Heart right ventricle (tissue), 16 donors: ENCODE measurements around the gene METTL22. TPM values are rescaled to one million over a fixed set of nuclear protein-coding genes. Genes with fewer than 3 reads are reported as not detected.

Experiments
- ATAC-seq, 8 donors: fragments of 200-7000 bp; cut with Tn5 transposase; one replicate each; pipeline ENCODE4 v1.9.1; 2020; ENCODE audit warnings: mild to moderate bottlenecking in 8 of 8, moderate library complexity in 8 of 8, moderate number of reproducible peaks in 1 of 8
- DNase-seq, 2 donors: peaks; one replicate each; pipeline ENCODE4 v3.0.0-alpha.2; 2020
- H3K27ac ChIP-seq, 10 donors: fragments of 200-600 bp; sonication (generic) in 2 of 10; one replicate each; pipeline versions ENCODE4 v1.5.0 to v1.8.0; 2020 to 2022; ENCODE audit warnings: mild to moderate bottlenecking in 3 of 10
- H3K27me3 ChIP-seq, 7 donors: fragments of 200-600 bp; one replicate each; pipeline ENCODE4 v1.8.0; 2021 to 2022; ENCODE audit warnings: mild to moderate bottlenecking in 2 of 7
- H3K36me3 ChIP-seq, 9 donors: fragments of 200-600 bp; sonication (generic) in 1 of 9; one replicate each; pipeline versions ENCODE4 v1.5.0 to v1.8.0; 2020 to 2022; ENCODE audit warnings: mild to moderate bottlenecking in 2 of 9
- H3K4me1 ChIP-seq, 9 donors: fragments of 200-600 bp; sonication (generic) in 1 of 9; one replicate each; pipeline versions ENCODE4 v1.5.0 to v1.8.0; 2020 to 2022; ENCODE audit warnings: mild to moderate bottlenecking in 4 of 9
- H3K4me3 ChIP-seq, 10 donors: fragments of 200-600 bp; sonication (generic) in 2 of 10; one replicate each; pipeline versions ENCODE4 v1.5.0 to v1.8.0; 2020 to 2022; ENCODE audit warnings: mild to moderate bottlenecking in 7 of 10, moderate library complexity in 2 of 10
- H3K9me3 ChIP-seq, 11 donors: fragments of 200-600 bp in 10 of 11; sonication (generic) in 2 of 11; one replicate each; pipeline versions ENCODE4 v1.5.0 to v1.8.0; 2013 to 2022; ENCODE audit warnings: mild to moderate bottlenecking in 2 of 11, control low read depth in 1 of 11, moderate library complexity in 1 of 11
- WGBS, 2 donors: extraction: QIAGEN DNeasy Blood & Tissue Kit; methylation state at CpG; one replicate each; pipeline ENCODE4 v1.1.7; 2013; ENCODE audit warnings: inconsistent platforms in 1 of 2; 5-methylcytosine and 5-hydroxymethylcytosine counted together
- intact Hi-C, 10 donors: fragments of 100-400 bp; cut with DNase I; formaldehyde crosslinking; loops; one replicate each; pipeline versions ENCODE4 v1.11.1 to v1.14.2; 2022
- polyA plus RNA-seq, 2 donors: library from polyadenylated mRNA; stranded (reverse); fragments of 200-250 nt; gene quantifications; one replicate each; pipeline ENCODE4 v1.2.3, GENCODE V29; 2013
- total RNA-seq, 10 donors: library from RNA; stranded (reverse); fragmentation: NEBNext Ultra II Directional in 3 of 10; extraction: Animal tissue kit (Norgen Biotek cat#: 25700) in 3 of 10; gene quantifications; one replicate each; pipeline versions ENCODE4 v1.2.1 to v1.2.4, GENCODE V29; 2021 to 2023
- TF ChIP-seq, protein P1 (sequence below), 9 donors: fragments of 200-600 bp; sonication (generic) in 2 of 9; IDR thresholded peaks; one replicate each; pipeline versions ENCODE4 v1.5.0 to v1.8.0; 2021 to 2022; ENCODE audit warnings: antibody characterized with exemption in 9 of 9, mild to moderate bottlenecking in 5 of 9, moderate library complexity in 1 of 9
- donor health status: Arrhythmogenic right ventricular cardiomyopathy.
- donor health status: ischemic (EF 13 %, LVEDD 7.1; RV severe dilation, severe dysfunction).
- donor health status: healthy with polysubstance abuse.
- donor health status: DM: no; HTN: yes; CAD: no.
- donor health status: DM: no; HTN: no; CAD: no.
- donor health status: ischemic (EF 25% LVEDD 6.9; RV normal size, moderate dysfunction).
- donor health status: ischemic (EF 25% LVEDD 5.7; RV mildly dilated, moderate dysfunction).
- donor health status: healthy.
- donor health status: DM: yes; HTN: yes; CAD: no.
- donor health status: Ischemic cardiomyopathy.
- donor health status: ischemic (EF 35%, LVEDD 5.7; RV mildly dilated, moderate dysfunction).
- donor health status: nonischemic (EF 11% LVEDD 7.7; RV severe dilation, severe dysfunction).
- donor health status: DM: yes; HTN: yes; CAD: no.
- donor health status: PGD.
- donor health status: ischemic (EF 29% LVEDD 5.4; RV normal size, mild dysfunction).
- donor health status: nonischemic (EF 23%, LVEDD 6.1; RV moderate dilation, normal function).

Gene METTL22
- total and polyA plus RNA-seq, 12 donors = 23.5 to 64.5 (median 34.2) TPM

DNA sequence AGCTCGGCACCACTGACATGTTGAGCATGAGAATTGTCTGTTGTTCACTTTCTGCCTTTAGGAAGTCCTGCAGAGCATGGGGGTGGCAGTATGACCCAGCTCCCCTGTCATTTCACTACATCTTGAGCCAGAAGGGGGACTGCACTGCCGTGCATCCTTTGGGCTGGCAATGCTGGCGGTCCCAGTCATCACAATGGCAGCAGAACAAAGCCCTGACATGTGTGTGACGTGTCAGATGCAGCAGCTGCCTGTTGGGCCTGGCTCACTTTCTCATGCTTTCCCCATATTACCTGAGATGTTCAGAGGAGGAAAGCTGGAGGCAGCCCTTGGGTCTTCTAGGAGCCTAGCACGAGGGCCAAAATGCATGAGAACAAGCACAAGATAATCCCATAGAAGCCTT is 46.6 kb downstream of the METTL22 start:
- no peaks in the 10 kb centered on the region for H3K9me3 ChIP-seq
- no peak overlapping the region for H3K4me3 ChIP-seq
- DNase-seq = no peak
- no peak for ATAC-seq
- intact Hi-C loops = loop anchor here in 1 of 10 donors (10.0 kb wide), 1 partner anchor 337 kb away; no protein-coding TSS in a partner anchor
- no peaks in the 10 kb centered on the region for H3K27me3 ChIP-seq
- WGBS, 2 donors = 87 to 89% methylated on average over 5 of the region's 5 CpGs
- TF ChIP-seq, protein P1, sequence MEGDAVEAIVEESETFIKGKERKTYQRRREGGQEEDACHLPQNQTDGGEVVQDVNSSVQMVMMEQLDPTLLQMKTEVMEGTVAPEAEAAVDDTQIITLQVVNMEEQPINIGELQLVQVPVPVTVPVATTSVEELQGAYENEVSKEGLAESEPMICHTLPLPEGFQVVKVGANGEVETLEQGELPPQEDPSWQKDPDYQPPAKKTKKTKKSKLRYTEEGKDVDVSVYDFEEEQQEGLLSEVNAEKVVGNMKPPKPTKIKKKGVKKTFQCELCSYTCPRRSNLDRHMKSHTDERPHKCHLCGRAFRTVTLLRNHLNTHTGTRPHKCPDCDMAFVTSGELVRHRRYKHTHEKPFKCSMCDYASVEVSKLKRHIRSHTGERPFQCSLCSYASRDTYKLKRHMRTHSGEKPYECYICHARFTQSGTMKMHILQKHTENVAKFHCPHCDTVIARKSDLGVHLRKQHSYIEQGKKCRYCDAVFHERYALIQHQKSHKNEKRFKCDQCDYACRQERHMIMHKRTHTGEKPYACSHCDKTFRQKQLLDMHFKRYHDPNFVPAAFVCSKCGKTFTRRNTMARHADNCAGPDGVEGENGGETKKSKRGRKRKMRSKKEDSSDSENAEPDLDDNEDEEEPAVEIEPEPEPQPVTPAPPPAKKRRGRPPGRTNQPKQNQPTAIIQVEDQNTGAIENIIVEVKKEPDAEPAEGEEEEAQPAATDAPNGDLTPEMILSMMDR (IDR thresholded peaks at IDR 0.05) = no peak
- peaks cover 0 to 38% (median 0%) of the 10 kb centered on the region in 9 donors for H3K36me3 ChIP-seq
- H3K4me1 ChIP-seq = no peaks in the 10 kb centered on the region
- H3K27ac ChIP-seq = no peak overlapping the region

DNA sequence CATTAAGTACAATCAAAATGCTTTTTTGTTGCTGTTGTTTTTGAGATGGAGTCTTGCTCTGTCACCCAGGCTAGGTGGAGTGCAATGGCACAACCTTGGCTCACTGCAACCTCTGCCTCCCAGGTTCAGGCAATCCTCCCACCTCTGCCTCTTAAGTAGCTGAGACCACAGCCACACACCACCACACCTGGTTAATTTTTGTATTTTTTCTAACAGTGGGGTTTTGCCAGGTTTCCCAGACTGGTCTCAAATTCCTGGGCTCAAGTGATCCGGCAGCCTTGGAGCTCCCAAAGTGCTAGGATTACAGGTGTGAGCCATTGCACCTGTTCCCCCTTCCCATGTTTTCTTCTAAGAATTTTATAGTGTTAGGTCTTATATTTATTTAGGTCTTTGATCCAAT is 48.0 kb downstream of the METTL22 start:
- H3K27me3 ChIP-seq = no peaks in the 10 kb centered on the region
- H3K36me3 ChIP-seq = peaks cover 0 to 28% (median 0%) of the 10 kb centered on the region in 9 donors
- peaks cover 0 to 6% (median 0%) of the 10 kb centered on the region in 9 donors for H3K4me1 ChIP-seq
- no peaks in the 10 kb centered on the region for H3K9me3 ChIP-seq
- TF ChIP-seq, protein P1 (IDR thresholded peaks at IDR 0.05) = no peak
- ATAC-seq (no peak), DNase-seq (no peak)
- H3K4me3 ChIP-seq = no peak overlapping the region
- no peak overlapping the region for H3K27ac ChIP-seq
- intact Hi-C loops = loop anchor here in 1 of 10 donors (10.0 kb wide), 1 partner anchor 335 kb away; no protein-coding TSS in a partner anchor
- WGBS, 2 donors = 92 to 96% methylated on average over 1 of the region's 1 CpG

DNA sequence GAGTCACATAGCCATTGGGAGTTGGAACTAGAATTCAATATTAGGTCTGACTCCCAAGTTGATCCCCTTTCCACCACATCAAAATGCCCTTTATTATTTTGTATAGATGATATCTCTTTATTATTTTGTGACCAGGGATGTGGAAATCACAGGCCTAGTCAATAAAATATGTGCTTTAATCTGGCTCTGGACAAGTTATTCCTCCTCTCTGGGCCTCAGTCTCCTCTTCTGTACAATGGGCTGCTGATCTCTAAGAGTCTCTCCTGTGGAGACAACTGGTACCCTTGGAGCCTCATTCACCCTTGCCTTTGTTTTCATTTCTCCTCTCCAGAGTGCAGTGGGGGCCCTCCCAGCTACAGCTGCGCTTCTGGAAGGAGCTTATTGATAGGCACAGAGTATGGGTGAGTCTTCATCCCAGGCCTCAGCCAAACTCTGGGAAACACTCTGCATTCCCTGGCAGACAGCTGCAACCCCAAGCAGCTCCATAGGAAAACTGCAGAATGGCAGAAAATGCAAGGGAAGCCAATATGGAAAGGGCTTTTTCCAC is 48.6 kb downstream of the METTL22 start:
- WGBS, 2 donors = 83 to 90% methylated on average over 1 of the region's 1 CpG
- ATAC-seq (no peak), DNase-seq (no peak)
- Histone ChIP-seq H3K36me3 (peaks cover 0 to 21% (median 0%) of the 10 kb centered on the region in 9 donors), H3K9me3 (no peaks in the 10 kb centered on the region), H3K4me3 (no peak overlapping the region), H3K27me3 (no peaks in the 10 kb centered on the region), H3K4me1 (peaks cover 3 to 12% (median 6%) of the 10 kb centered on the region in 9 donors), H3K27ac (no peak overlapping the region)
- intact Hi-C loops = loop anchor here in 3 of 10 donors (5.0 to 10.0 kb wide), 2 partner anchors 127 to 1985 kb away; partner anchors contain the start of genes PMM2 (in 3 of the 3) and TMEM186 (in 3 of the 3)
- TF ChIP-seq, protein P1 (IDR thresholded peaks at IDR 0.05) = no peak

DNA sequence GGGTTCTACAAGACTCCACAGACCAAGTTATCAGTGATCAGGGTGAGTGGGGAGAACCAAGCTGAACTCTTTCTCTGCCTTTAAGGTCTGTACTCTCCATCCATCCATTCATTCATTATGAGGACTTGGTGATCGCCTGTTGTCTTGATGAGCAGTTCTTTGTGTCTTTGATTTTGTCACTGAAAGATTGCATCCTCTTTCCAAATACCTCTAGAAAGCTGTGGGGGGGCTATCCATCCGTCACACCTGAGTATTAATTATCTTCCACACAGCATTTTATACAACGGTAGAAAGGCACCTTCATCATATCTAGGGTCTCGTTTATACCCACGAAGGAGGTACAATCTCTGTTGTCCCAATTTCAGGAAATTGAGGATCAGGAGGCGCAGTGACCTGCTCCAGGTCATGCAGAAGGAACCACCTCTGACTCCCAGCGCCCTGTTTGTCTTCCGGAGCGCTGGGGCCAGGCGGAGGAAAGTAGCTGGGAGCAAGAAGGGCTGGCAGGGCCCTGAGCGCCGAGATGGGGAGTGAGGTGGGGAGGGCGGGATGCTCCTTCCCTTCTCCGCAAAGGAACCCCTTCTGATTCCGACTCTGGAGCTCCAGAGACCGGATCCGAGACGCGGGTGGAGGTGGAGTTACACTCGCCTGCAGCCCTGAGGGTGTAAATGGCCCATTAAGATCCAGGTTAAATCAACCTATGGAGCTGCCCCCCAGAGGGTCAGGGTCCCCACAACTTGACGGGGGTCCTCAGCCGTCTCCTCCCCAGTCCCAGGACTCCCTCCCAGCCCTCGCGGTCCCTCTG is 52.3 kb downstream of the METTL22 start:
- peak overlapping the region in 2 of 10 donors; percentile 36 to 41 for H3K27ac ChIP-seq

More for the DNA sequence above, 52.3 kb downstream of the METTL22 start:
- Histone ChIP-seq H3K4me3 (peak overlapping the region; percentile 40 to 84 (median 72)), H3K36me3 (peaks cover 0 to 6% (median 0%) of the 10 kb centered on the region in 9 donors), H3K4me1 (peaks cover 3 to 15% (median 10%) of the 10 kb centered on the region in 9 donors), H3K9me3 (no peaks in the 10 kb centered on the region), H3K27me3 (no peaks in the 10 kb centered on the region)
- intact Hi-C loops = loop anchor here in 3 of 10 donors (5.0 to 10.0 kb wide), 2 partner anchors 123 to 1989 kb away; partner anchors contain the start of genes PMM2 (in 3 of the 3) and TMEM186 (in 3 of the 3)
- DNase-seq (no peak), ATAC-seq (peak in 6 of 8 donors; percentile 38 to 71 (median 59))
- TF ChIP-seq, protein P1 (IDR thresholded peaks at IDR 0.05) = no peak
- WGBS, 2 donors = 14% methylated on average over 24 of the region's 24 CpGs
